ENCODE results near the gene SENP3. TPM values are rescaled to one million over a fixed set of nuclear protein-coding genes. Genes with fewer than 3 reads are reported as not detected.
A peak's percentile ranks its signal among the peaks of the same experiment; 100 is the strongest.

SENP3 gene
- total RNA-seq, 1 experiment from 2014 or later: 101 TPM

DNA sequence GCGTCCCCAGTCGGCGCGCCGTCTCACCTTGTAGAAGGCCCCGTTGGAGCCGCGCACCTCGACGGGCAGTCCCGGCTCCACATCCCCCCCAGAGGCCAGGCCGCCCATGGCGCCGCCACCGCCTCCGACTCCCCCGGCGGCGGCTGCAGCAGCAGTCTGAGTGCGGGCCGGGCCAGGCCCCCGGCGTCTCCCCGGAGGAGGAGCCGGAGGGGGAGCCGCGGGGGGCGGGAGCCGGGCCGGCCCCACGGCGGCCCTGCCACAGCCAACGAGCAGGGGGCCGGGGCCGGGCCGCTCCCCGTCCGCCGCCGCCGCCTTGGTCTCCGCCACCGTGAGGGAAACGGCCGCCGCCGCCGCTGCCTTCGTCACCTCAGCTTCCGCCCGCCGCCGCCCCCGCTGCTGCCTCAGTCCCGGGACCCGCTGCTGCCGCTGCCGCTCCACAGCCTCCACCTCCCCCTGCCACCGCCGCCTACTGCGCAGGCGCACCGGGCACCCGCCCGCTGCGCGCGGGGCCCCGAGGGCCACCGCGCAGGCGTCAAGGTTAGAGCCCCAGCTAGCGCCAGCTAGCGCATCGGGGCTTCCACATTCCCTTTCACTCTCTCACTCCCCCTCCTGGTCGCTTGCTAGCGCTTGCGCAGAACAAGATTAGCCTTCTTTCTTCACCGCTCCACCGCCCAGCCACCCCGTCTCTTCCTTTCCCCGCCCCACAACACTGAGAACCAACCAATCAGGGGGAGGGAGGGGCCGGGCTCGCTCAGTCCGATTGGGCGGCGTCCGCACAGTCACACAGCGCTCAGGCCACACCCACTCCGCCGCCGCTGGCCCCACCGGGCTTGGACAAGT, 52.9 kb downstream of the SENP3 start, which contains the start of gene FXR2:
Gene FXR2 (minus strand): TSS at position 473 of the 840 bp plus-strand sequence. CDS start 365 bp downstream, at position 108.
- no peaks in the 10 kb centered on the region for H3K27me3 ChIP-seq (replicated peaks)
- H3K36me3 ChIP-seq: peaks cover 20% of the 10 kb centered on the region
- peaks cover 10% of the 10 kb centered on the region for H3K4me1 ChIP-seq (replicated peaks)
- H3K9me3 ChIP-seq (replicated peaks): no peaks in the 10 kb centered on the region
- peak; percentile 99 to 100 for DNase-seq (ENCODE audit: low read depth in 1 of 2, low spot score in 2 of 2)
- H3K27ac ChIP-seq: peak within 1 kb of the TSS; percentile 13
- peak within 1 kb of the TSS; percentile 83 for H3K4me3 ChIP-seq

DNA sequence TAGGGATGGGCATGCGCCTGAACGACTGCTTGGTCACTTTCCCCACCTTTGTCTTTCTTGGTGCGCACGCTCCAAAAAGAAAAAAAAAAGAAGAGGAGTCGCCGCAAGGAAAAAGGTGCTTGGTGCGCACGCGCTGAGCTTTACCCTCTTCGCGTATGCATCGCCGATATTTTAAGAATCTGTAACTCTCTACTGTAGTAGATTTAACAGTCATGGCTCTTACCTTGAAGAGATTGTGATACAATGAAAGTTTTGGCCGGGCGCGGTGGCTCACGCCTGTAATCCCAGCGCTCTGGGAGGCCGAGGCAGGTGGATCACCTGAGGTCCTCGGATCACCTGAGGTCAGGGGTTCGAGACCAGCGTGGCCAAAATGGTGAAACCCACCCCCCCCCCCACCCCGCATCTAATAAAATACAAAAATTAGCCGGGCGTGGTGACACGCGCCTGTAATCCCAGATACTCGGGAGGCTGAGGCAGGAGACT, 53.6 kb downstream of the SENP3 start:
- H3K36me3 ChIP-seq: peaks cover 17% of the 10 kb centered on the region
- DNase-seq (ENCODE audit: low read depth in 1 of 2, low spot score in 2 of 2): no peak
- no peak overlapping the region for H3K27ac ChIP-seq
- peak overlapping the region; percentile 25 for H3K4me3 ChIP-seq
- no peaks in the 10 kb centered on the region for H3K9me3 ChIP-seq (replicated peaks)
- H3K27me3 ChIP-seq (replicated peaks): no peaks in the 10 kb centered on the region
- H3K4me1 ChIP-seq (replicated peaks): peaks cover 10% of the 10 kb centered on the region

DNA sequence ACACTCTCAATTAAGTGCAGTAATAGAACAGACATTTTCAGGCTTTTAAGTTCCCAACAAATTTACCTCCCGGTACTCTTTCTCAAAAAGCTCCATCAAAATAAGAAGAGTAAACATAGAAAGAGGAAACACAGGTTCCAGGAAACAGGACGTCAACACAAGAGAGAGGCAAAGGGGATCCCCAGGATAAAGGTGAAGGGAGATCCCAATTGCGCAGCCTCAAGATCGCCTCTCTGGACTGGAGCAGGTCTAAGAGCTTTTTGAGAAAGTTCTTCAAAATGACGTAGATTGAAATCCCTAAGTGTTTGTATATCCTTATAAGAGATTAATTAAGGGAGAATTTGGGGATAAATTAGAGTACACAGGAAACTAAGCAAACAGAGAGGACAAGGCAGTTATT, 56.9 kb downstream of the SENP3 start:
- Histone ChIP-seq H3K27ac (no peak overlapping the region), H3K36me3 (no peaks in the 10 kb centered on the region), H3K4me3 (no peak overlapping the region), H3K4me1 (replicated peaks) (peaks cover 3% of the 10 kb centered on the region), H3K27me3 (replicated peaks) (no peaks in the 10 kb centered on the region), H3K9me3 (replicated peaks) (no peaks in the 10 kb centered on the region)
- no peak for DNase-seq (ENCODE audit: low read depth in 1 of 2, low spot score in 2 of 2)

DNA sequence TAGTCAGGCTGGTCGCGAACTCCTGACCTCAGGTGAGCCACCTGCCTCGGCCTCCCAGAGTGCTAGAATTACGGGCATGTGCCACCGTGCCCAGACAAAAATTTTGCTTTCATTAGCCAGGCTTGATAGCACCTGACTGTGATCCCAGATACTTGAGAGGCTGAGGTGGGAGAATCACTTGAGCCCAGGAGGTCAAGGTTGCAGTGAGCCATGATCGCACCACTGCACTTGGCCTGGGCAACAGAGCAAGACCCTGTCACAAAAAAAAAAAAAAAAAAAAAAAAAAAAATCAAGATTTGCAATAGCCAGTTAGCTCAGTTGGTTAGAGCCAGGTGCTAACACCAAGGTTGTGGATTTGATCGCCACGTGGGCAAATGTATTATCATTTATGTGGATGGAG, 59.1 kb downstream of the SENP3 start:
- Histone ChIP-seq H3K9me3 (replicated peaks) (no peaks in the 10 kb centered on the region), H3K27me3 (replicated peaks) (no peaks in the 10 kb centered on the region), H3K4me1 (replicated peaks) (no peaks in the 10 kb centered on the region), H3K36me3 (no peaks in the 10 kb centered on the region), H3K27ac (no peak overlapping the region), H3K4me3 (no peak overlapping the region)
- DNase-seq (ENCODE audit: low read depth in 1 of 2, low spot score in 2 of 2): no peak

Other genes starting within 250 kb of the SENP3 start
- 86.3 and 112 TPM in 2 replicates for gene GPS2, start 246.6 kb upstream of the SENP3 start, total RNA-seq (2014; rRNA removed; shearing (Covaris generic))
- gene NEURL4, start 232.6 kb upstream of the SENP3 start, total RNA-seq (2014; rRNA removed; shearing (Covaris generic)): 8.1 and 13.8 TPM in 2 replicates
- gene ACAP1, start 225.4 kb upstream of the SENP3 start, total RNA-seq (2014; rRNA removed; shearing (Covaris generic)): not detected in 2 replicates
- 5.4 and 7.0 TPM in 2 replicates for gene KCTD11, start 209.8 kb upstream of the SENP3 start, total RNA-seq (2014; rRNA removed; shearing (Covaris generic))
- gene TMEM95, start 206.8 kb upstream of the SENP3 start, total RNA-seq (2014; rRNA removed; shearing (Covaris generic)): not detected in 2 replicates
- not detected in 2 replicates for gene TNK1, start 180.8 kb upstream of the SENP3 start, total RNA-seq (2014; rRNA removed; shearing (Covaris generic))
- 13.3 and 14.2 TPM in 2 replicates for gene PLSCR3, start 167.4 kb upstream of the SENP3 start, total RNA-seq (2014; rRNA removed; shearing (Covaris generic))
- 24.7 and 28.8 TPM in 2 replicates for gene TMEM256, start 157.8 kb upstream of the SENP3 start, total RNA-seq (2014; rRNA removed; shearing (Covaris generic))
- gene NLGN2, start 154.1 kb upstream of the SENP3 start, total RNA-seq (2014; rRNA removed; shearing (Covaris generic)): 2.2 and 3.9 TPM in 2 replicates
- not detected in 2 replicates for gene SPEM1, start 141.6 kb upstream of the SENP3 start, total RNA-seq (2014; rRNA removed; shearing (Covaris generic))
- gene SPEM2, start 136.3 kb upstream of the SENP3 start, total RNA-seq (2014; rRNA removed; shearing (Covaris generic)): not detected in 2 replicates
- not detected in 2 replicates for gene SPEM3, start 133.1 kb upstream of the SENP3 start, total RNA-seq (2014; rRNA removed; shearing (Covaris generic))
- 0.45 TPM in 1 of 2 replicates, not detected in the other for gene TMEM102, start 126.5 kb upstream of the SENP3 start, total RNA-seq (2014; rRNA removed; shearing (Covaris generic))
- not detected in 2 replicates for gene FGF11, start 122.4 kb upstream of the SENP3 start, total RNA-seq (2014; rRNA removed; shearing (Covaris generic))
- gene CHRNB1, start 116.9 kb upstream of the SENP3 start, total RNA-seq (2014; rRNA removed; shearing (Covaris generic)): 3.9 and 14.7 TPM in 2 replicates
- 13.8 and 19.9 TPM in 2 replicates for gene ZBTB4, start 82.3 kb upstream of the SENP3 start, total RNA-seq (2014; rRNA removed; shearing (Covaris generic))
- not detected in 2 replicates for gene SLC35G6, start 80.5 kb upstream of the SENP3 start, total RNA-seq (2014; rRNA removed; shearing (Covaris generic))
- gene POLR2A, start 77.6 kb upstream of the SENP3 start, total RNA-seq (2014; rRNA removed; shearing (Covaris generic)): 17.5 and 29.3 TPM in 2 replicates
- gene TNFSF12, start 12.9 kb upstream of the SENP3 start, total RNA-seq (2014; rRNA removed; shearing (Covaris generic)): 5.9 and 22.8 TPM in 2 replicates
- gene TNFSF13, start 3.2 kb upstream of the SENP3 start, total RNA-seq (2014; rRNA removed; shearing (Covaris generic)): 0.56 and 1.3 TPM in 2 replicates
- 0.31 and 5.2 TPM in 2 replicates for gene CD68, start 17.7 kb downstream of the SENP3 start, total RNA-seq (2014; rRNA removed; shearing (Covaris generic))
- gene MPDU1, start 21.9 kb downstream of the SENP3 start, total RNA-seq (2014; rRNA removed; shearing (Covaris generic)): 166 and 213 TPM in 2 replicates
- gene SOX15, start 28.2 kb downstream of the SENP3 start, total RNA-seq (2014; rRNA removed; shearing (Covaris generic)): not detected in 2 replicates
- 39.6 and 49.5 TPM in 2 replicates for gene FXR2, start 53.0 kb downstream of the SENP3 start, total RNA-seq (2014; rRNA removed; shearing (Covaris generic))
- 28.1 and 40.1 TPM in 2 replicates for gene SAT2, start 65.9 kb downstream of the SENP3 start, total RNA-seq (2014; rRNA removed; shearing (Covaris generic))
- not detected in 2 replicates for gene SHBG, start 68.2 kb downstream of the SENP3 start, total RNA-seq (2014; rRNA removed; shearing (Covaris generic))
- not detected in 2 replicates for gene ATP1B2, start 89.0 kb downstream of the SENP3 start, total RNA-seq (2014; rRNA removed; shearing (Covaris generic))
- 28.4 and 40.6 TPM in 2 replicates for gene TP53, start 125.6 kb downstream of the SENP3 start, total RNA-seq (2014; rRNA removed; shearing (Covaris generic))
- gene WRAP53, start 126.6 kb downstream of the SENP3 start, total RNA-seq (2014; rRNA removed; shearing (Covaris generic)): 13.8 and 14.2 TPM in 2 replicates
- not detected in 2 replicates for gene EFNB3, start 143.3 kb downstream of the SENP3 start, total RNA-seq (2014; rRNA removed; shearing (Covaris generic))
- gene DNAH2, start 155.8 kb downstream of the SENP3 start, total RNA-seq (2014; rRNA removed; shearing (Covaris generic)): not detected in 2 replicates

Data from SJSA1 (cell line).